Epidermal melanocyte (primary cell): ENCODE measurements around the gene SOCS6.
"Not testable (repeated sequence)": the region's sequence is repeated elsewhere in the genome, so short reads cannot be mapped to it uniquely, and the experiment has no call there.

Experiments used
- DNase-seq: peaks from one replicate; pipeline ENCODE4 v3.0.0; 2011; ENCODE audit warnings: low spot score; ENCODE audit not compliant: insufficient read length

The SOCS6 gene

GRCh38 chr18:70288851-70289328, at the start of gene SOCS6:
SOCS6 (plus strand) TSS chr18:70289045; CDS start chr18:70324669, 35,624 bp downstream.
- DNase-seq = peak; percentile 40

GRCh38 chr18:70243131-70243929, 45.5 kb upstream of the SOCS6 start:
- DNase-seq = no peak

- DNase-seq = no peak
Measured at GRCh38 chr18:70246061-70246466, 42.8 kb upstream of the SOCS6 start.

GRCh38 chr18:70249118-70249517, 39.7 kb upstream of the SOCS6 start:
- DNase-seq = no peak

GRCh38 chr18:70249861-70250260, 39.0 kb upstream of the SOCS6 start:
- DNase-seq = not testable (repeated sequence)

GRCh38 chr18:70250781-70251180, 38.1 kb upstream of the SOCS6 start:
- no peak for DNase-seq

GRCh38 chr18:70256184-70256583, 32.7 kb upstream of the SOCS6 start:
- no peak for DNase-seq

GRCh38 chr18:70256994-70257393, 31.9 kb upstream of the SOCS6 start:
- DNase-seq = peak; percentile 31

GRCh38 chr18:70258243-70258642, 30.6 kb upstream of the SOCS6 start:
- no peak for DNase-seq

GRCh38 chr18:70260683-70261082, 28.2 kb upstream of the SOCS6 start:
- no peak for DNase-seq

GRCh38 chr18:70261141-70261788, 27.6 kb upstream of the SOCS6 start:
- no peak for DNase-seq

GRCh38 chr18:70263336-70263735, 25.5 kb upstream of the SOCS6 start:
- DNase-seq = no peak

GRCh38 chr18:70271742-70272141, 17.1 kb upstream of the SOCS6 start:
- DNase-seq = no peak

GRCh38 chr18:70273021-70273420, 15.8 kb upstream of the SOCS6 start:
- DNase-seq = no peak

GRCh38 chr18:70276416-70277191, 12.2 kb upstream of the SOCS6 start:
- no peak for DNase-seq

- no peak for DNase-seq
Measured at GRCh38 chr18:70279470-70279869, 9.4 kb upstream of the SOCS6 start.

- DNase-seq = no peak
Measured at GRCh38 chr18:70280007-70280925, 8.6 kb upstream of the SOCS6 start.

- no peak for DNase-seq
Measured at GRCh38 chr18:70284976-70285620, 3.7 kb upstream of the SOCS6 start.

- no peak for DNase-seq
Measured at GRCh38 chr18:70287731-70288130, 1.1 kb upstream of the SOCS6 start.

- DNase-seq = peak; percentile 48
Measured at GRCh38 chr18:70288171-70288850, 534 bp upstream of the SOCS6 start.
